ENCODE data around the gene ARTN.

The ARTN gene

DNA sequence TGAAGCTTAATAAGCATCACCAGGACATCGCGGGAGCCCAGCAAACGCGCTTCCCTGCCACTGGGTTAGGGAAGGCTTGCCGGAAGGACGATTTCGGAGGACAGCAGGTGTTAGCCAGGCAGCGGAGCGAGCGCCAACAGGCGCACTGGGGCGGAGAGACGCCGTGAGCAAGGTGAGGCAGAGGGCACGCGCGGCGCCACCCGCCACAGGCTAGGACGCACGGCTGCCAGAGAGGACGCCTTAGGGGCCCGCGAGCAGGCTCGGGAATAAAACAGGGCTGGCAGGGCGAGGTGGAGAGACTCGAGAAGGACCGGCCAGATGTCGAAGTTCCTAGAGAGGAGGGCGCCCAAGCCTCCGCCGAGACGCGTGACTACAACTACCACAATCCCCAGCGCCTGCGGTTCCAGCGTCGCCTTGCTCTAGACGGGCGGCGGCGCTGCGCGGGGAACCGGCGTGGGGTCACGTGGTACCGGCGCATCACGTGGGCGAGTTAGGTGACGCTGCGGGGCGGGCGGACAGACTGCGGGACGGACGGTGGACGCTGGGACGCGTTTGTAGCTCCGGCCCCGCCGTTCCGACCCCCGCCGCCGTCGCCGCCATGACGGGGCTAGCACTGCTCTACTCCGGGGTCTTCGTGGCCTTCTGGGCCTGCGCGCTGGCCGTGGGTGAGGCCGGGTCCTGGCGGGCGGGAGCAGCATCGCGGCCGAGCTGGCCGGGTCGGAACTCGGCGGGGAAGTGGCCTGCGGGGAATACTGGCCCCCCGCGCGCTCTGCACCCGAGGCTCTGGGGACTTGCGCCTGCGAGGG, 41.0 kb downstream of the ARTN start, which contains the start of gene ATP6V0B:
TSS of gene ATP6V0B (plus strand) at position 518 of the 806 bp plus-strand sequence. CDS start at position 599, 81 bp downstream.
- H3K36me3 ChIP-seq (ENCODE audit: control insufficient read depth, insufficient read depth, low read length): peaks cover 42% of the 10 kb centered on the region
- peak within 1 kb of the TSS; percentile 73; the same call in 1 of the 2 replicates for H3K27ac ChIP-seq (ENCODE audit: low read depth, low read length)
- H3K4me1 ChIP-seq (ENCODE audit: control insufficient read depth, insufficient read depth, low read length): peaks cover 18% of the 10 kb centered on the region; the same call in 1 of the 2 replicates
- H3K9me3 ChIP-seq (ENCODE audit: control insufficient read depth, insufficient read depth, low read depth, low read length): no peaks in the 10 kb centered on the region
- peak within 1 kb of the TSS; percentile 91 for H3K9ac ChIP-seq (ENCODE audit: low read length)
- H3K27me3 ChIP-seq (ENCODE audit: control insufficient read depth, insufficient read depth, low read length): no peaks in the 10 kb centered on the region
- H3K4me3 ChIP-seq (ENCODE audit: low read depth, low read length): peak within 1 kb of the TSS; percentile 82

DNA sequence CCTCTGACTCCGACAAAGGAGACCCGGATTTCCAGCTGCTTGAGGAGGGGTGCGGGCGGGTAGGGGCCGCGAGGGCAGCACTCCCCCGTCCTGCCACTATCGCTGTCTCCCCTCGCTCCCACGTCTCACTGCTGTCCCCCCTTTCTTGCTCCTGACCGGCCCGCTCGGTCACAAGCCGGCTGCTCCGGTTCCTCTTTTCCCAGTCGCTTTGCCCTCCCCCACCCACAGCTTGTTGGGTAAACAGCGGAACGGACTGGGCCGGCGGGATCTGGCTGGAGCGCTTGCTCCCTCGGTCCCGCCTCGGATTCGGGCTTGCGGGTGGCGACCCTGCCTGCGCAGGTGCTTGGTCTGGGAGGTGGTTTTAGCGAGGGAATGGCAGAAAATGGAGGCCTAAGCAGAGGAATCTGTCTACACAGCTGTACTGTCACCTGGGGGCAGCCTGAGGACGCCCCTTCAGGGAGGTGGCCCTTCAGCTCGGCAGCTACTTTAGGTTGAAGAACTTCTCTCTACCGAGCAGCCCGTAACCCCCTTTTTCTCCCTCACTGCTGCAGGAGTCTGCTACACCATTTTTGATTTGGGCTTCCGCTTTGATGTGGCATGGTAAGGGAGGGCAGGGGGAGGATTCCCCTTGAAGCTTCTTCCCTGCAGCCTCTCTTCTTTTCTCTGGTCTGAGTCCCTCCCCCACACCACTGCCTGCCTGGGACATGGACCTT, 41.8 kb downstream of the ARTN start:
- H3K27ac ChIP-seq (ENCODE audit: low read depth, low read length): peak overlapping the region; percentile 73; the same call in 1 of the 2 replicates
- peaks cover 25% of the 10 kb centered on the region for H3K4me1 ChIP-seq (ENCODE audit: control insufficient read depth, insufficient read depth, low read length)
- H3K9ac ChIP-seq (ENCODE audit: low read length): peak overlapping the region; percentile 91
- no peaks in the 10 kb centered on the region for H3K27me3 ChIP-seq (ENCODE audit: control insufficient read depth, insufficient read depth, low read length)
- H3K36me3 ChIP-seq (ENCODE audit: control insufficient read depth, insufficient read depth, low read length): peaks cover 42% of the 10 kb centered on the region
- H3K4me3 ChIP-seq (ENCODE audit: low read depth, low read length): peak overlapping the region; percentile 82
- H3K9me3 ChIP-seq (ENCODE audit: control insufficient read depth, insufficient read depth, low read depth, low read length): no peaks in the 10 kb centered on the region

DNA sequence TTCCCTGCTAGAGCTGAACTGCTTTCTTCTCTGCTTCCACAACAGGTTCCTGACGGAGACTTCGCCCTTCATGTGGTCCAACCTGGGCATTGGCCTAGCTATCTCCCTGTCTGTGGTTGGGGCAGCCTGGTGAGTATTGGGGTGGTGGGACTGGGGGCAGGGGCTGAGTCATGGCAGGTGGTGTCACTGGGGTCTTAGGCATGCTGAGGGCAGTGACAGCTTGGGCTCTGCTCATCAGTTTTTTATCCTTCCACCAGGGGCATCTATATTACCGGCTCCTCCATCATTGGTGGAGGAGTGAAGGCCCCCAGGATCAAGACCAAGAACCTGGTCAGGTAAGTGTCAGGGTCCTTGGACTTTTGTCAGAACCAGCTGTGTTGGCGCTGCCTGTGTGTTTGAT, 42.4 kb downstream of the ARTN start:
- Histone ChIP-seq H3K27me3 (ENCODE audit: control insufficient read depth, insufficient read depth, low read length) (no peaks in the 10 kb centered on the region), H3K27ac (ENCODE audit: low read depth, low read length) (no peak overlapping the region), H3K4me1 (ENCODE audit: control insufficient read depth, insufficient read depth, low read length) (peaks cover 25% of the 10 kb centered on the region), H3K4me3 (ENCODE audit: low read depth, low read length) (peak overlapping the region; percentile 82), H3K9ac (ENCODE audit: low read length) (peak overlapping the region; percentile 91), H3K9me3 (ENCODE audit: control insufficient read depth, insufficient read depth, low read depth, low read length) (no peaks in the 10 kb centered on the region), H3K36me3 (ENCODE audit: control insufficient read depth, insufficient read depth, low read length) (peaks cover 41% of the 10 kb centered on the region)

GRCh38 chr1:43976890-43977289, 43.3 kb downstream of the ARTN start:
- Histone ChIP-seq H3K9me3 (ENCODE audit: control insufficient read depth, insufficient read depth, low read depth, low read length) (no peaks in the 10 kb centered on the region), H3K4me3 (ENCODE audit: low read depth, low read length) (no peak overlapping the region), H3K4me1 (ENCODE audit: control insufficient read depth, insufficient read depth, low read length) (peaks cover 25% of the 10 kb centered on the region), H3K27ac (ENCODE audit: low read depth, low read length) (no peak overlapping the region), H3K9ac (ENCODE audit: low read length) (no peak overlapping the region), H3K36me3 (ENCODE audit: control insufficient read depth, insufficient read depth, low read length) (peaks cover 41% of the 10 kb centered on the region), H3K27me3 (ENCODE audit: control insufficient read depth, insufficient read depth, low read length) (no peaks in the 10 kb centered on the region)

GRCh38 chr1:43977376-43978263, 44.0 kb downstream of the ARTN start:
- Histone ChIP-seq H3K27ac (ENCODE audit: low read depth, low read length) (no peak overlapping the region), H3K27me3 (ENCODE audit: control insufficient read depth, insufficient read depth, low read length) (no peaks in the 10 kb centered on the region), H3K4me1 (ENCODE audit: control insufficient read depth, insufficient read depth, low read length) (peaks cover 25% of the 10 kb centered on the region), H3K9me3 (ENCODE audit: control insufficient read depth, insufficient read depth, low read depth, low read length) (no peaks in the 10 kb centered on the region), H3K9ac (ENCODE audit: low read length) (peak overlapping the region; percentile 88), H3K4me3 (ENCODE audit: low read depth, low read length) (peak overlapping the region; percentile 71), H3K36me3 (ENCODE audit: control insufficient read depth, insufficient read depth, low read length) (peaks cover 38% of the 10 kb centered on the region)

- Histone ChIP-seq H3K36me3 (ENCODE audit: control insufficient read depth, insufficient read depth, low read length) (peaks cover 38% of the 10 kb centered on the region), H3K4me1 (ENCODE audit: control insufficient read depth, insufficient read depth, low read length) (peaks cover 25% of the 10 kb centered on the region), H3K27me3 (ENCODE audit: control insufficient read depth, insufficient read depth, low read length) (no peaks in the 10 kb centered on the region), H3K4me3 (ENCODE audit: low read depth, low read length) (peak overlapping the region; percentile 71), H3K27ac (ENCODE audit: low read depth, low read length) (no peak overlapping the region), H3K9ac (ENCODE audit: low read length) (peak overlapping the region; percentile 88), H3K9me3 (ENCODE audit: control insufficient read depth, insufficient read depth, low read depth, low read length) (no peaks in the 10 kb centered on the region)
Observed at GRCh38 chr1:43978264-43978550, 44.6 kb downstream of the ARTN start.

GRCh38 chr1:43978551-43979260, 45.1 kb downstream of the ARTN start, which contains the start of gene B4GALT2:
Gene B4GALT2 (plus strand): TSS chr1:43979210. CDS start chr1:43981161, 1,951 bp downstream.
- no peaks in the 10 kb centered on the region for H3K9me3 ChIP-seq (ENCODE audit: control insufficient read depth, insufficient read depth, low read depth, low read length)
- peak within 1 kb of the TSS; percentile 88 for H3K9ac ChIP-seq (ENCODE audit: low read length)
- H3K36me3 ChIP-seq (ENCODE audit: control insufficient read depth, insufficient read depth, low read length): peaks cover 39% of the 10 kb centered on the region
- H3K4me3 ChIP-seq (ENCODE audit: low read depth, low read length): peak within 1 kb of the TSS; percentile 71
- no peak within 1 kb of the TSS; the same call in 1 of the 2 replicates for H3K27ac ChIP-seq (ENCODE audit: low read depth, low read length)
- H3K27me3 ChIP-seq (ENCODE audit: control insufficient read depth, insufficient read depth, low read length): no peaks in the 10 kb centered on the region
- peaks cover 23% of the 10 kb centered on the region for H3K4me1 ChIP-seq (ENCODE audit: control insufficient read depth, insufficient read depth, low read length)

DNA sequence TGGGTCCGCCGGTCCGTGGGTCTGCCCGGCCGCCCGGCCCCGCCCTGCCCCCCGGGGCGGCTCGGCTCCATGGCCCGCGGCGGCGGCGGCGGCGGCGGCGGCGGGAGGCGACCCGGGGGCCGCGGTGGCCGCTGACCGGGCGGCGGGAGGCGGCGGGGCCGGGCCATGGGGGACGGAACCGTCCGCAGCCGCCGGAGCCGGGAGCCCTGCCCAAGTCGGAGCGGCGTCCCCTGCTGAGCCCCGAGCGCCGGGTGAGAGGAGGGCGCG, 45.6 kb downstream of the ARTN start:
- Histone ChIP-seq H3K9me3 (ENCODE audit: control insufficient read depth, insufficient read depth, low read depth, low read length) (no peaks in the 10 kb centered on the region), H3K36me3 (ENCODE audit: control insufficient read depth, insufficient read depth, low read length) (peaks cover 42% of the 10 kb centered on the region), H3K27me3 (ENCODE audit: control insufficient read depth, insufficient read depth, low read length) (no peaks in the 10 kb centered on the region), H3K4me3 (ENCODE audit: low read depth, low read length) (peak overlapping the region; percentile 61), H3K9ac (ENCODE audit: low read length) (peak overlapping the region; percentile 22), H3K4me1 (ENCODE audit: control insufficient read depth, insufficient read depth, low read length) (peaks cover 18% of the 10 kb centered on the region), H3K27ac (ENCODE audit: low read depth, low read length) (no peak overlapping the region)

DNA sequence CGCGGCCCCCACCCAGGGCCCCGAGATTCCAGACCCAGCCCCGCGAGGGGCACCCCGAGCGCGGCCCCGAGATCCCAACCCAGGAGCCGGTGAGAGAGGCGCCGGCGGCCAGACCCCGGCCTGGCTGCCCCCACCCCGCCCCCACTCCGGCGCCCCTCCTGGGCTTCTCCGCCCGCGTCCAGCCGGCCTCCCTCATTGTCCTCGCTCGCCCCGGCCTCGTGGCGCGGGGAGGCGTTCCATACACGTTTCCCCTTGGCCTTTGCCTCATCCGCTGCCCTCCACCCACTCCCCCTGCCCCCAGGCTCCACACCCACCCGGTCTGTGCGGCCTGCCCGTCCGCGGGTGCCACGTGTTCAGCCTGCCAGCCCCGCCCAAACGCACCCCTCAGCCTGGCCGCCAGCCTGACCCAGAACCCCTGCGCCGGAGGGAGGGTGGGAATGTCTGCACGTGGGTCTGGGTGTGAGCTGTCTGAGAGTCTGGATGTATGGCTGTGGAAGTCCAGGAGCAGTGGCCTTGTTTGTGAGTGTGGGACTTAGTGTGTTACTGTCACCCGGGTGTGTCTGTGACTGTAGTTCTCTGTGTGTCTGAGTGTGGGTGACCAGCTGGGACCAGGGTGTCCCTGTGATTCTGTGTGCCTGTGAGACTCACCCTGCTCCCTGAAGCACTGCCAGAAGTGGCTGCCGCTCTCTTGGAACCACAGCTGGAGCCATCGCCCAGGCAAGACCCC, 46.1 kb downstream of the ARTN start:
- Histone ChIP-seq H3K27me3 (ENCODE audit: control insufficient read depth, insufficient read depth, low read length) (no peaks in the 10 kb centered on the region), H3K4me1 (ENCODE audit: control insufficient read depth, insufficient read depth, low read length) (peaks cover 18% of the 10 kb centered on the region), H3K9me3 (ENCODE audit: control insufficient read depth, insufficient read depth, low read depth, low read length) (no peaks in the 10 kb centered on the region), H3K36me3 (ENCODE audit: control insufficient read depth, insufficient read depth, low read length) (peaks cover 47% of the 10 kb centered on the region), H3K4me3 (ENCODE audit: low read depth, low read length) (peak overlapping the region; percentile 61), H3K27ac (ENCODE audit: low read depth, low read length) (no peak overlapping the region), H3K9ac (ENCODE audit: low read length) (peak overlapping the region; percentile 76)
